WTC11 (cell line): ENCODE results near the gene IBA57. TPM values are rescaled to one million over a fixed set of nuclear protein-coding genes. Genes with fewer than 3 reads are reported as not detected.

Experiments used
- ATAC-seq: fragments of 200-7000 bp; cut with Tn5 transposase; 2 replicates; pipeline ENCODE4 v1.10.0; 2021; ENCODE audit warnings: mild to moderate bottlenecking, moderate library complexity
- CTCF ChIA-PET: fragments of 300-600 bp; sonication (Branson Sonifier 250); formaldehyde crosslinking; loops from one replicate; lab custom pipeline; 2021; ENCODE audit warnings: antibody characterized with exemption; lab: Charles Lee
- POLR2A ChIA-PET: fragments of 350-600 bp; sonication (Branson Sonifier 250); formaldehyde crosslinking; loops from one replicate; lab custom pipeline; 2021; ENCODE audit warnings: antibody characterized with exemption; lab: Charles Lee
- DNase-seq: peaks from one replicate; pipeline ENCODE4 v3.0.0; 2021; ENCODE audit warnings: low spot score
- H3K27ac Mint-ChIP-seq: 2 replicates; pipeline ENCODE4 v1.8.0; 2021; ENCODE audit warnings: mixed read lengths
- H3K27me3 Mint-ChIP-seq: 2 replicates; pipeline ENCODE4 v1.8.0; 2021; ENCODE audit warnings: low read depth, mild to moderate bottlenecking, moderate library complexity, mixed read lengths
- H3K36me3 Mint-ChIP-seq: 2 replicates; pipeline ENCODE4 v1.8.0; 2021; ENCODE audit warnings: mixed read lengths
- H3K4me1 Mint-ChIP-seq: 2 replicates; pipeline ENCODE4 v1.8.0; 2022; ENCODE audit warnings: mixed read lengths
- H3K4me3 Mint-ChIP-seq: 2 replicates; pipeline ENCODE4 v1.8.0; 2021; ENCODE audit warnings: mild to moderate bottlenecking, moderate library complexity, mixed read lengths
- H3K9me3 Mint-ChIP-seq: 2 replicates; pipeline ENCODE4 v1.8.0; 2021; ENCODE audit warnings: mixed read lengths
- CDX4 ChIP-seq: fragments of 250-450 bp; sonication (Bioruptor Pico); IDR thresholded peaks from 2 replicates; pipeline ENCODE4 v1.9.0; 2021; ENCODE audit warnings: moderate library complexity, mild to moderate bottlenecking, inconsistent platforms, borderline replicate concordance
- CTCF ChIP-seq: fragments of 200-600 bp; IDR thresholded peaks from 2 replicates; pipeline ENCODE4 v1.8.0; 2022; ENCODE audit warnings: antibody characterized with exemption
- E2F1 ChIP-seq: sonication (generic); formaldehyde crosslinking; IDR thresholded peaks from 2 replicates; pipeline ENCODE4 v1.8.0; 2022; ENCODE audit warnings: mild to moderate bottlenecking, missing genetic modification reagents
- ETV6 ChIP-seq: sonication (generic); formaldehyde crosslinking; IDR thresholded peaks from 2 replicates; pipeline ENCODE4 v1.8.1; 2022; ENCODE audit warnings: mild to moderate bottlenecking, missing genetic modification reagents
- FOXK1 ChIP-seq: sonication (generic); formaldehyde crosslinking; IDR thresholded peaks from 2 replicates; pipeline ENCODE4 v1.8.0; 2022; ENCODE audit warnings: mild to moderate bottlenecking, moderate library complexity, missing genetic modification reagents
- HMGXB4 ChIP-seq: sonication (generic); formaldehyde crosslinking; IDR thresholded peaks from 2 replicates; pipeline ENCODE4 v1.8.1; 2023; ENCODE audit warnings: mild to moderate bottlenecking, moderate library complexity, missing genetic modification reagents
- NFYB ChIP-seq: sonication (generic); formaldehyde crosslinking; conservative IDR thresholded peaks from 2 replicates; pipeline ENCODE4 v1.8.0; 2022; ENCODE audit warnings: low read depth, missing genetic modification reagents
- NR2C2 ChIP-seq: sonication (generic); formaldehyde crosslinking; IDR thresholded peaks from 2 replicates; pipeline ENCODE4 v1.8.0; 2022; ENCODE audit warnings: mild to moderate bottlenecking, missing genetic modification reagents
- USF2 ChIP-seq: sonication (generic); formaldehyde crosslinking; IDR thresholded peaks from 2 replicates; pipeline ENCODE4 v1.8.1; 2023; ENCODE audit warnings: mild to moderate bottlenecking, missing genetic modification reagents, moderate library complexity
- ZNF671 ChIP-seq: fragments of 250-450 bp; sonication (Bioruptor Pico); IDR thresholded peaks from 2 replicates; pipeline ENCODE4 v1.8.0; 2021; ENCODE audit warnings: mild to moderate bottlenecking
- total RNA-seq: library from RNA; stranded (reverse); gene quantifications from 3 replicates; pipeline ENCODE4 v1.2.3, GENCODE V29; 2021

IBA57 gene
- total RNA-seq, 1 experiment from 2014 or later: 11.4 TPM

DNA sequence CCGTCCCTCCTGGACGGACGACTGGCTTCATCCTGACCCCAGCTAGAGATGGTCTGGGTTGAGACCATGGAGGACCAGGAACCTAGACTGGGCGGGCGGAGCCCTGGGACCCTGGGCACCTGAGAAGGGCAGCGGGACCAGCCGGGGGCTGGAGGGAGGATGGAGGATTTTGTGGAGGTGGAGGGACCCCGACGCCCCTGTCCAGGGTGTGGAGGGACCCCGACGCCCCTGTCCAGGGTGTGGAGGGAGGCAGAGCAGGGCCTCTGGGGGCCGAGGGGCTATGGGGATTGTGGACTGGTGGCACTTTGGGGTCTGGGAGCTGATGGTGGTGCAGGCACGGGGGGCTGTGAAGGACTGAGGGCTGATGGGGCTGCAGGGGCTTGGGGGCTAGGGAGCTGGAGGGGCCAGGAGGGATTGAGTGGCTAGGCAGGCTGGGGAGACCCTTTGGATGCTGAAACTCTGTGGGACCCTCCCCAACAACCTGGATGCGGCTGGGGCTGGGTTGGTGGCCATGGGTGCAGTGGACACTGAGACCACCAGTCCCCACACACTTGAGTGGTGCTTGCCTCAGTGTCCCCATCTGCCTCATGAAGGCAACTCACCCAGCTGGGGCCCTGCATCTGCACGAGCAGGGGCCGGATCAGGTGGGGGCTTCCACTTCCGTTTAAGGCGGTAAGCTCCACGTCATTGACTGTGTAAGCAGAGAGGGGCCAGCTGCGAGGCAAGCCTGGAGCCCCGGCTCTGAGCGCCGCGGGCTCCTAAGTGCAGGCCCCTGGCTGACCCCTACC, 8.5 kb upstream of the IBA57 start (continued):
- TF ChIP-seq E2F1 (CRISPR knock-in tag): no peak

- DNase-seq (no peak), ATAC-seq (no peak)
- Mint-ChIP-seq H3K4me1 (peaks cover 5% of the 10 kb centered on the region; the same call in 1 of the 2 replicates), H3K27ac (no peak overlapping the region), H3K27me3 (peaks cover 22% of the 10 kb centered on the region), H3K9me3 (no peaks in the 10 kb centered on the region), H3K4me3 (no peak overlapping the region), H3K36me3 (no peaks in the 10 kb centered on the region)
- POLR2A ChIA-PET: interaction anchor here (0.5 kb wide), 1 partner anchor 1848 kb away, joined by 3 read pairs; no protein-coding TSS in a partner anchor
- no peak for TF ChIP-seq HMGXB4 (CRISPR knock-in tag)
- TF ChIP-seq NFYB (CRISPR knock-in tag): no peak
- TF ChIP-seq NR2C2 (CRISPR knock-in tag): no peak
- TF ChIP-seq ZNF671 (CRISPR knock-in tag): no peak
- TF ChIP-seq FOXK1 (CRISPR knock-in tag): no peak
- TF ChIP-seq CTCF: no peak
- no peak for TF ChIP-seq USF2 (CRISPR knock-in tag)
- CTCF ChIA-PET: interaction anchor here (1.3 to 1.6 kb wide), 2 partner anchors 8 to 56 kb away, joined by 6 read pairs; partner anchors contain the start of gene IBA57
These were observed 7.9 kb upstream of the IBA57 start for GRCh38 chr1:228157729-228158126.

DNA sequence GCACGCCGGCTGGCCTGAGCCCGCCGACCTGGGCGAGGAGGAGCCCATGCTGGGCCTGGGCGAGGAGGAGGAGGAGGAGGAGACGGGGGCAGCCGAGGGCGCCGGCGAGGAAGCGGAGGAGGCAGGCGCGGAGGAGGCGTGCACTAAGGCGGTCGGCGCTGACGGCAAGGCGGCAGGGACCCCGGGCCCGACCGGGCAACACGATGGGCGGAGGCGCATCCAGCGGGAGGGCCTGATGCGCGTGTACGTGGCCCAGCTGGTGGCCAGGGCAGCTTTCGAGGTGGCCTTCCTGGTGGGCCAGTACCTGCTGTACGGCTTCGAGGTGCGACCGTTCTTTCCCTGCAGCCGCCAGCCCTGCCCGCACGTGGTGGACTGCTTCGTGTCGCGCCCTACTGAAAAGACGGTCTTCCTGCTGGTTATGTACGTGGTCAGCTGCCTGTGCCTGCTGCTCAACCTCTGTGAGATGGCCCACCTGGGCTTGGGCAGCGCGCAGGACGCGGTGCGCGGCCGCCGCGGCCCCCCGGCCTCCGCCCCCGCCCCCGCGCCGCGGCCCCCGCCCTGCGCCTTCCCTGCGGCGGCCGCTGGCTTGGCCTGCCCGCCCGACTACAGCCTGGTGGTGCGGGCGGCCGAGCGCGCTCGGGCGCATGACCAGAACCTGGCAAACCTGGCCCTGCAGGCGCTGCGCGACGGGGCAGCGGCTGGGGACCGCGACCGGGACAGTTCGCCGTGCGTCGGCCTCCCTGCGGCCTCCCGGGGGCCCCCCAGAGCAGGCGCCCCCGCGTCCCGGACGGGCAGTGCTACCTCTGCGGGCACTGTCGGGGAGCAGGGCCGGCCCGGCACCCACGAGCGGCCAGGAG, 7.2 kb upstream of the IBA57 start:
- Mint-ChIP-seq H3K9me3 (no peaks in the 10 kb centered on the region), H3K36me3 (no peaks in the 10 kb centered on the region), H3K27me3 (peaks cover 22% of the 10 kb centered on the region), H3K27ac (no peak overlapping the region), H3K4me3 (no peak overlapping the region), H3K4me1 (peaks cover 5% of the 10 kb centered on the region; the same call in 1 of the 2 replicates)
- POLR2A ChIA-PET: interaction anchor here (0.5 to 0.6 kb wide), 2 partner anchors 43 to 1849 kb away, joined by 3 read pairs; no protein-coding TSS in a partner anchor
- CTCF ChIA-PET: interaction anchor here (1.5 kb wide), 1 partner anchor 28 kb away, joined by 6 read pairs; no protein-coding TSS in a partner anchor
- TF ChIP-seq CDX4 (CRISPR knock-in tag) (no peak), ETV6 (CRISPR knock-in tag) (no peak)
- ATAC-seq (no peak), DNase-seq (no peak)
